CD4-positive, alpha-beta T cell treated with Interleukin-17A for 1 hour (primary cell): ENCODE data around the gene KCNQ2.
"Not testable (repeated sequence)": the region's sequence is repeated elsewhere in the genome, so short reads cannot be mapped to it uniquely, and the experiment has no call there.

ENCODE experiments used
- DNase-seq: peaks from one replicate; pipeline ENCODE4 v3.0.0-alpha.2; 2020

Gene KCNQ2

DNA sequence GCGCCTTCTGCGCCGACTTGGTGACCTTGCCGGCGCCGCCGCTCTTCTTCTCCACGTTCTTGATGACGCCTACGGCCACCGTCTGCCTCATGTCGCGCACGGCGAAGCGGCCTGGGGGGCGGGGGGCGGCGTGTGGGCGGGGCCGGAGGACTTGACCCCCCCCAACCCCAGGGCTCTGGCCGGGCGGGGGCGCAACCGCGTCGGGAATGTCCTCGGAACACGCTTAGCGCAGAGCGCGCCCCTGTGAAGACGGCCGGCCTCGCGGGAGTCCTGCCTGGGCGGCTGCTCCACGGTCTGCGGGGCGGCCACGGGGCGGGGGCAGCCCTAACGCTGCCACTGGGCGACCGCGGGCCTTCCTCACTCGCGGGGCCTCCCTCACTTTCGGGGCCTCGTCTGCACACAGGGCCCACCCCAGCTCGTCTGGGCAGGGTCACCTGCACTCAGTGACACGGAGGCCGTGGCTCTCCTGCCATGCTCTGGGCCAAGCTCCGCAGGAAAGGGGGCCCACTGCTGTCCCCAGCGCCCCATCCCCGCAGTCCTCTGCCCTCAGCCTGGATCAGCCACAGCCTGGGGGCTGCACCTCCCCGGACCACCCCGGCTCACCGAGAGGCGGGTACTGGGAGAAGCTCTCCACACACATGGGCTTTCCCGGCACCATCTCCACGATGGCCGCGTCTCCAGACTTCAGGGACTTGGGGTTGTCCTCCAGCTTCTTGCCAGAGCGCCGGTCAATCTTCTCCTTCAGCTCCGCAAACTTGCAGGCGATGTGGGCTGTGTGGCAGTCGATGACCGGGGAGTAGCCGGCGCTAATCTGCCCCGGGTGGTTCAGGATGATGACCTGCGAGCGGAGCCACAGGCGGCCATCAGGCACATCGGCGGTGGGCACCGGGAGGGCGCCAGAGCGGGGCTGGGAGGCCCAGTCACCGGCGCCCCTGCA lies 16.1 kb upstream of the KCNQ2 start:
- DNase-seq = no peak

DNA sequence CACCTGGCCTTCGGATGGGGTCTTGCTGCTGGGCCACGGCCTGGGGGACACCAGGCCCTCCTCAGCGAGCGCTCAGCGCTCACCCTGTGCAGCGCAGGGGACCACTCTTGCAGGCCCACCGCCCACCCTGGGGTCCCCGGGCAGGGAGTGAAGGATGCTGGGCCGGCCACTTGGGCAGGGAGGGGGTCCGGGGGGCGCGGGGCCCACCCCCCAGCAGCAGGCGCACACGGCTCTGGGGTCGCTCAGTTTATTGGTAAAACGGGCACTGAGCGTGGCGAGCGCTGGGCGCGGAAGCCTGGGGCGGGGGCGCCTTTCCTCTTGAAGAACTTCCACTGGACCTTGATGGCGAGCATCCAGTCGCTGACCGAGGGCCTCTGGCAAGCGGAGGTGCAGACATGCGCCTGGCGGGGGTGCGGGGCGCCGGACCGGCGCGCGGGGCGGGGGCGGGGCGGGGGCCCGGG lies 15.4 kb upstream of the KCNQ2 start:
- DNase-seq = no peak

DNA sequence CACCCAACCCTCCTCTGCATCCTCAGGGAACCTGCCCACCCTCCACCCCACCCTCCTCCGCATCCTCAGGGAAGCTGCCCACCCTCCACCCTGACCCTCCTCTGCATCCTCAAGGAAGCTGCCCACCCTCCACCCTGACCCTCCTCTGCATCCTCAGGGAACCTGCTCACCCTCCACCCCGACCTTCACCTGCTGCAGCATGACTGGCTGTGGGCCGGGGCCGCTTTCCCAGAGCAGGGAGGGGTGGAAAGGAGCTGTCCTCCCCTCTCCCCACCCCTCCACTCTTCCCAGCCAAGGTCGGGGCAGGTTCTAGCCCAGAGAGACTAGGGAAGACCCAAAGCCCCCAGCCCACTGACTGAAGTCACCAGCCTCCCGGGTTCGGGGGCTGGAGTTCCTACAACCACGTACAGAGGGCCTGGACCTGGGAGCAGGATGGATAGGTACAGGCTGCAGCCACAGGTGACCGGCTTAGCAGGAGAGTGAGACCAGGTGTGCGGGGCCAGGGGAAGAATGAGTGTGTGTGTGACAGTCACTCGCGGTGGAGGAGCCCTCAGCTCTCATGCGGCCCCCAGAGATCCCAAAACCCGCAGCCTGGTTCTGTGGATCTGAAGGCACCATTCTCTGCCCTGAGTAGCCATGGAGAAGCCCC lies 14.8 kb upstream of the KCNQ2 start:
- no peak for DNase-seq

DNA sequence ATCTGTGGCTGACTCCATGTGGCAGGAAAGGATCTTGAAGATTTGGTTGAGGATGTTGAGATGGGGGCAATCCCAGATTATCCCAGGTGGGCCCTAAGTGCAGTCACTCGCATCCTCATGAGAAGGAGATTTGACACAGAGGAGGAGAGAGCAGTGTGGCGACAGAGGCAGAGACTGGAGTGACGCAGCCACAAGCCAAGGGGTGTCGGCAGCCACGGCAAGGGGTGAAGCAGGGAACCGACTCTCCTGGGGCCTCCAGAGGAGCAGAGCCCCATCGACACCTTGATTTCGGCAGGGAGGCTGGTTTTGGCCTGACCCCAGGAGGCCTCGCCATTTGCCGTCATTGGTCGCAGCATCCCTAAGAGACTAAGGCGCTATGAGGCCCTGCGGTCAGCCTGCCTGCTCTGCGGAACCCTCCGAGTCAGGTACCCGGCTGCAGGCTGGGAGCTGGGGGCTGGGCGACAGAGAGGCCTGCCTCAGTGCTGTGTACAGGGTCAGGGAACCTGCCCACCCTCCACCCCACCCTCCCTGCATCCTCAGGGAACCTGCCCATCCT lies 13.9 kb upstream of the KCNQ2 start:
- DNase-seq = no peak

DNA sequence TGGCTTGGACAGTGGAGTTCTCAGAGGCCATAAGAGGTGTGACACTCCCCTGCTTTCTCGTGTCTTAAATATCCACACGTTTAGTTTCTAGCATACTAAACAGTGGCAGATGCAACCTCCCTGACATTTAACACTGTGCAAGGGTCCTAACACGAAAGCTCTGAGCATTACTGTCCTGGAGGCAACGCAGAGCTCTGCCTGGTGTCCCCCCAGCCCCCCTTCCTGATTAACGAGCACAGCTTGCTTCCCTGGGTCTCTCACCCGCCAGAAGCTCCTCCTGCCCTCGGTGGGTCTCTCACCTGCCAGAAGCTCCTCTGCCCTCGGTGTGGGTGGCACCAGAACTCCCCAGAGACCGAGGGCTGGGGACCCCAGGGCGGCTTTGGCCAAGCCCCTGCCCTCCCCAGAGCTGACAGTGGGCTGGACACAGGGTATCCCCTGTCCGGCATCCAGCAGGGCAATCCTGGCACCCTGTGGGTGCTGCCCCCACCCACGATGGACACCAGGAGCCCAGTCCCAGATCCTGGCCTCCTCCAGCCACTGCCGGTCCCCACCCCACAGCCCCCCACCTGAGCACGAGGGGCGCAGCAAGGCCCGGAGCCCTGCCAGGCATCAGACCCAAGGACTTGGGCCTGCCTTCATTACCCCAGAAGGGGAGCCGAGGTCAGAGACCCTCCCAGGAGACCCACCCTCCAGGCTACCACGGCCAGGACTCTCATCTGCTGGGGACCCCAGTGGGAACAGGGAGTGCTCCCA lies 12.4 kb upstream of the KCNQ2 start:
- DNase-seq = no peak

DNA sequence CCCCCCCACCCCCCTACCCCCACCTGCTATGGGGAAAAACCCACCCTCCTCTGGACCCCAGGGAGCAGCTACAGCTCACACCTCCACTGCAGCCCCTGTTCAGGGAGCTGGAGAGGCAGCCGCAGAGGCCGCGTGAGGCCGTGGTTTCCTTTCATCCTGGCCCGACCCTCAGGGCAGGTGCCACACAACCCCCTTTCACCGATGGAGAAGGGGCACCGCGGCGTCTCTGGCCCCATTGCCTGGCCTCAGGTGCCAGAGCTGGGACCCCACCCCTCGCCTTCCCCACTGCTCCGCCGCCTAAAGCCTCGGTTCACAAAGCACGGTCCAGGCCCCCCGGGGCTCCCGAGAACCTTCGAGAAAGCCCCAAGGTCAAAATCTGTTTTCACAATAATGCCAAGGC lies 11.8 kb upstream of the KCNQ2 start:
- no peak for DNase-seq

DNA sequence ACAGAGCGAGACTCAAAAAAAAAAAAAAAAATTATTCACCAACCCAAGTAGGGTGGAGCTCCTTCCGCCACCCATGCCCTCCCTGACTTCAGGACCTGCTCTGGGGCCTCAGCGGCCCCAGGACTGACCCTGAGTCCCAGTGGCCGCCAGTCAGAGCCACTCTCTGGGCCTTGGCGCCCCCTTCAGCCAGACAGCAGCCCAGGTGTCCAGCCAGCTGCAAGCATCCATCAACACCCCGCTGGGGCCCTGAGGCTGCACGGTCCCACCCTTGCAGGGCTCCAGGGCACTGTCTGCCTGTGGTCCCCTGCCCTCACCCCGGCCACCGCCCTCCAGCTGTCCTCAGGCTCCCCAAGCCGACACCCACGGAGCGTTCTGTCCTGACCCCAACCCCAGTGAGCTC lies 11.4 kb upstream of the KCNQ2 start:
- DNase-seq = no peak

DNA sequence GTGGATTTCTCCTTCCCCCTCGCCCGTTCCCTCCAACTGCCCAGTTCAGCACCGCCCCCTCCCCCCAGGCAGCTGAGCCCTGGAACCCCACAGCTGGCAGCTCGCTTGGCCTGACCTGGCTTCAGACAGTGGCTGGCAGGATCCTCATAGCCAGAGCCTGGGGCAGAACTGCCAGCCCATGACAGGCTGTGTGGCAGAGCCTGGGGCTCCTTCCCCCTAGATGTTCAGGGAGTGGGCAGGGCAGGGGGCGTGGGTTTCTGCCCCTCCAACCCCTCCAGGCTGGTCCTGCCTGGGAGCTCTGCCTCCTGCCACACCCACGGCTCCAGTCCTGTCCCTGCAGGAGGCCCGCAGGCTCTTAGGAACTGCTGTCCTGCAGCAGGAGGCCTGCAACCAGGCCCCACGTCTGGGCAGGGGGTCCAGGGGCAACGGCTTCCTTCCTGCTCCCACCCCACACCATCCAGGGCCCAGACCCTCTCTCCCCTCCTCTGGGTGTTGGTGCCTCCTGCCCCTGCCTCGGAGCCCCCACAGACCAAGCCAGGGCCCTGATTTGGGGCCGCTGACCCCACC lies 9.6 kb upstream of the KCNQ2 start:
- no peak for DNase-seq

DNA sequence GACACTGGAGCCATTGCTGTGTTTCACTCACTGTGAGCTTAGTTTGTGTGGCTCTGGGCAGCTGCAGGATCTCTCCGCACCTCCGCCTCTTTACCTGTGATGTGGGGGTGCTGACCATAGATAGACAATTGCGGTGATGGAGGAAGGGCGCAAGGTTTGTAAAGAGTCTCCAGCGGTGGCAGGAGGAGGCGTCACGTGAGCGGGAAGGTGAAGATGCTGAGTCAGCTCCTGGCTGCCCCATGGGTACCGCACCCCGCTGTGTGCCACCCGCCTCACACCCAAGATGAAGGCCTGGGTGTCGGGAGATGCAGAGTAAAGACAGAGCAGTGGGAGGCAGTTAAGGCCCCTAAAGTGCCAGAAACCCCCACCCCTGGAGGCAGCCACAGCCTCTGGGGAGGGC lies 9.0 kb upstream of the KCNQ2 start:
- no peak for DNase-seq

DNA sequence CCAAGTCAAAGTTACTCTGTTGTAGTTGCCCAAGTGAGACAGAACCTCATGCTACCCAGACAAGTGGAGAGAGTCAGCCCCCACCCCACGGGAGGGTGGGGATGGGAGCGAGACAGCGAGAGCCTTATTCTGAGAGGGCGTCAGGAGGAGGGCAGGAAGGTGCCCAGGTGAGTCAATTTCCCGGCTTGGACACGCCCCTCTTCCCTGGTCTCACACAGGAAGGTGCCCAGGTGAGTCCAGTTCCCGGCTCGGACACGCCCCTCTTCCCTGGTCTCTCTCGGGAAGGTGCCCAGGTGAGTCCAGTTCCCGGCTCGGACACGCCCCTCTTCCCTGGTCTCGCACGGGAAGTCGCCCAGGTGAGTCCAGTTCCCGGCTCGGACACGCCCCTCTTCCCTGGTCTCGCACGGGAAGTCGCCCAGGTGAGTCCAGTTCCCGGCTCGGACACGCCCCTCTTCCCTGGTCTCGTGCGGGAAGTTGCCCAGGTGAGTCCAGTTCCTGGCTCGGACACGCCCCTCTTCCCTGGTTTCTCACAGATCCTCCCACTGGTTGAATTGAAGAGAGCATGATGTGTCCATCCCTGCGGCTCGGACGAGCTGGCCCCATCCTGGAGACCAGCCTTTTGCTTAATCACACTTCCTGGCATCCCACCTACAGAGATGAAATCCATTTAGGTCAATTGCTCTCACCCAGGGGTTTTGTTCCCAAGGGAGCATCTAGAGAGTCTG lies 7.4 kb upstream of the KCNQ2 start:
- not testable (repeated sequence) for DNase-seq

DNA sequence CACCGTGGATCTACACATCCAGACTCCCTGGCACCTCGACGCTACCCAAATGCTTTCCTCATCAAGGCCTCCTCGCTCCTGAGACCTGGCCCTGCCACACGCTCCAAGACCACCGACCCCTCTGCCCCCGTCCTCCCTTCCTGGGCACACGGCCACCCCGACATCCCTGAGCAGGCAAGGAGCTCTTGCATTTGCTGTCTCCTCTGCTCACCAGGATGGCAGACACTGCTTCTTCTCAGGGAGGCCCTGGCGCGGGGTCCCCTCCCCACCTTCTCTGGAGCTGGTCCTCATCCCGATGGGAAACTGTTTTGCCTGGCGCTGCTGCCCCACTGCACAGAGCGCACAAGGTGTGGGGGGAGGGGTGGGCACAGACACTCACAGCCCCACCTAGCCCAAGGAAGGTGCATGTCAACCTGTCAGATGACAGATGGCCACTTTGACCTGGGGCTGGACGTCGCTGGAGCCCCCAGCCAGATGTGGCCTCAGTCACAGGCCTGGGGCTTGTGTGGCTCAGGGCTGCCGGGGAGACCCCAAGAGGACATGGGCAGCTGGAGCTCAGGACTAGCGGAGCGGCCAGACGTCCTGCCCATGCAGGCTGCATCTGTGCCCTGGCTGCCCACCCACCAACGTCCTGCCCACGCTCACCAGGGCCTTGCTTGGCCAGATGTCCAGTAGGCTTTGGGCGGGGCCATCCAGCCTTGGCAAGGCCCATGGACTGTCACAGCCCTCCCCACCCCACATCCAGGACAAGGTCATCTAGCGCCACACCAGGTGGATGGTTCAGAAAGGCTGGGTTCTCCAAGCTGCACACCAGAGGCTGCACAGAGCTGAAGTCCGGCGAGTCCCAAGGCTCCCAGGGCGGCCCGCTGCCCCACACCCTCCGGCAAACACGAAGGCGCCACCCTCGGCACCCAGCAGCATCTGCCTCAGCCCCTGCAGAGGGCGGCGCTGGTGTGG lies 6.2 kb upstream of the KCNQ2 start:
- DNase-seq = no peak

DNA sequence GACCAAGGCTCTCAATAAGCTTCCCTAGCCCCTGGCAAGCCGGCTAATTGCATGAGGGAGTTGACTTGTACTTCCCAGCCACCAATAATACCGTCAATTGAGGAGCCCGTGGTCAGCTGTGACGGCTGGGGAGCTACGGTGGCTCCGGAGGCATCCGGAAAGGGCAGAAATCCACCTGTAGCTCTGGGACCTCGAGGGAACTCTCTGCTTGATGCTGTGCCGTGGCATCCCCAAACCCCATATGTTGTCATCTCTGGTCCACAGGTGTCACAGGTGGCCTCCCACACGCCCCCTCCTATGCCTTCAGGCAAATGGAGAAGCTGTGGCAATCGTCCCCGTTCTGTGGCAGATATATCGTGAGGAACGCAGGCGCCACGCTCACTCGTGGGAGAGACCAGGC lies 5.5 kb upstream of the KCNQ2 start:
- DNase-seq = no peak

DNA sequence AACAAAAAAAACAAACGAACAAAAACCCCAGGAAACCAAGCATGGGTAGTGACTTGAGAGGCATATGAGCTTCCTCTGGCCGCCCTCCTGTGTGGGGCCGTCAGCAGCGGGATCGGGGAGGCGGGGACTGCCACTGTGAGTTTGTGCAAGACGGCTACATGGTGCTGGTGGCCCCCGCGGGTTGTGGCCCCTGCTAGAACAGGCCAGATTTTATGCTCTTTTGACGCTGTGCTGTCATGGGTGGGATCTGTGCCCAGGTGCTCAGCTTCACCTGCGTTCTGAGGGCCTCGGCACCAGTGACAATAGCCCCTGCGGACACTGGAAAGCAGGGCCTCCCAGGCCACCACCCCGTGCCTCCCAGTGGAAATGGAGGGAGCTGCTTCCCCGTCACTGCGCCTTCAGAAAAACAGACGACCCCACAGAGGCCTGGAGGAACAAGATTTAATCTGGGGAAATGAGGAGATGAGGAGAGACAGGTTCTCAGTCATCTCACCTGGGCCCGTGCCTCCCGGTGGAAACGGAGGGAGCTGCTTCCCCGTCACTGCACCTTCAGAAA lies 4.7 kb upstream of the KCNQ2 start:
- no peak for DNase-seq

DNA sequence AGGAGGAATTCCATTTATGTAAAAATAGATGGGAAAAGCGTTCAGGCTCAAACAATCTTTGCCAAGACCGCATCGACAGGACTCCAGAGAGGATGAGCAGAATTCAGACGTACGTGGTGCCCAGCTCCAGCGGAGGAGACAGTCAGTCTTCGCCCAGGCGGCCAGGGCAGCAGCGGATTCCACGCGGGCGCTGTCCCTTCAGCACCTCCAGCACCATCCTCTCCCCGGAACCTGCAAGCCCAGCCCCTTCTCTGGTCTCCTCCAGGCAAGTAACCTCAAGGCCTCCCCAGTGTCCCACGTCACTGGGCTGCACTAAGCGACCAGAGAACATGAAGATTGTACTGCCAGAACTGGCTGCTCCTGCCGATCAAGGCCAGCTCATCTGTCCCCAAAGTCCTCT lies 2.8 kb upstream of the KCNQ2 start:
- no peak for DNase-seq

DNA sequence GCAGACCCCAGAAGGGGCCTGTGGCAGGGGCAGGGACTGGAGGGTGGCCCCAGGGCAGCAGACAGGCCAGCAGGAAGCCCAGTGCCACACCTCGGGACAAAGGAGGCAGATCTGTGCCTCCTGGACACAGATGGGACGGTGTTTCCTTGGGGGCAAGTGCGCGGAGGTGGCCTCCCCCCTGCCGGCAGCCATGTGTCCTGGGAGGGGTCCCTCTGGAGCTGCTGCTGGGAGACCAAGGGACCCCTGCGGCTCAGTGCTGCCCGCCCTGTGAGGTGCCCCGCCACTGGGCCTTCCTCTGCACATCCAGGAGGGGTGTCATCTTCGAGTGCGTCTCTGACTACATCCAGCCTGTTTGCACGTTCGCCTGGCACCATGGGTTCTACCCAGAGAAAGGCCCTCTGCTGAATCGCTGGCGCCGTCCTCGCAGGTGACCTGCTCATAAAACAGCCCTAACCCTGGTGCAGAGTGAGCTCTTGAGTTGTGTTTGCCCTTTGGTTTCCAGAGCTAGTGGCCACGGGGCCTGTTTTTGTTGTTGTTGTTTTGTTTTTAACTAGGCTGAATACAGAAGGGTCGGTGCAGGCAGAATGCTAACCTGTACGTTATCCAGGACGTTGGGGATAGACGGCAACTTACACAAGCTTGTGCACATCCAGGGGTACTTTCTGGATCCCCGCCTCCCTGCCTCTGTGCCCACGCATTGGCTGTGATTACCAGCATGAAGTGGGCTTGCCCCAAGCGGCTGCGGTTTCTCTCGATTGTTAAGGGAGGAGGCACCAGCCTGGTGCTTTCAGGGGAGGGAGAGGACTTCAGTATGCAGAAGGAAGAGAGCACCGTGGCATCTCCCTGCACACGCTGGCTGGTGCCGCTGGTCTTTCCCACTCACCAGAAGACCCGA lies 1.3 kb upstream of the KCNQ2 start:
- no peak for DNase-seq

DNA sequence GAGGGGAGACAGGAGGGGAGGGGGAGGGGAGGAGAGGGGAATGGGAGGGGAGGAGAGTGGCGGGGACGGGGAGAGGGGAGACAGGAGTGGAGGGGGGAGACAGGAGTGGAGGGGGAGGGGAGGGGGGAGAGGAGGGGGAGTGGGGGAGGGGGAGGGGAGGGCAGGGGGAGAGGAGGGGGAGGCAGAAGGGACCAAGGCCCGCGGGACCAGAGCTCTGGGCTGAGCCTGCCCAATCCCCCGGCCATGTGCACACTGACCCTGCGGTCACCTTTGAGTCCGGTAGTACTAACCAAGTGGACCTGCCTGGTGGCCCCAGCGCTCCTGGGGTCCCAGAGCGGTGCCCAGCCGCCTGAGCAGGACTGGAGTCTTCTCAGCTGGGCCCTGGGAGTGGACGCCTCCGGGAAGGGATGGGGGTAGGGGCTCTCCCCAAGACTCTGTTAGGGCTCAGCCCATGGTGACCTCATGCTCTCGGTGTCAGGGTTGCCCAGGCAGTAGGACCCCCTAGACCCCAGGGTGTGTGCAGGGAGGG lies 471 bp upstream of the KCNQ2 start:
- no peak for DNase-seq

DNA sequence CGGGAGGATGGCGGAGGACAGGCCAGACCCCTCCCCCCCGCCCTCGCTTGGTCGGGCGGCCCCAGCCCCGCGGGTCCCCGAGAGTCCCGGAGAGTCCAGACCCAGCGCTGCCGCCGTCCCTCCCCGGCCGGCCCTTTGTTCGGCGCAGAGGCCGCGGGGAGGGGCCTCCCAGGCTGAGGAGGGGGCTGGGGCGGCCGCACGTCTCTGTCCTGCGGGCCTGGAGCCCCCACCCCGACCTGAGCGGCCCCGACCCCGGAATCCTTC lies 806 bp downstream of the KCNQ2 start:
- no peak for DNase-seq

DNA sequence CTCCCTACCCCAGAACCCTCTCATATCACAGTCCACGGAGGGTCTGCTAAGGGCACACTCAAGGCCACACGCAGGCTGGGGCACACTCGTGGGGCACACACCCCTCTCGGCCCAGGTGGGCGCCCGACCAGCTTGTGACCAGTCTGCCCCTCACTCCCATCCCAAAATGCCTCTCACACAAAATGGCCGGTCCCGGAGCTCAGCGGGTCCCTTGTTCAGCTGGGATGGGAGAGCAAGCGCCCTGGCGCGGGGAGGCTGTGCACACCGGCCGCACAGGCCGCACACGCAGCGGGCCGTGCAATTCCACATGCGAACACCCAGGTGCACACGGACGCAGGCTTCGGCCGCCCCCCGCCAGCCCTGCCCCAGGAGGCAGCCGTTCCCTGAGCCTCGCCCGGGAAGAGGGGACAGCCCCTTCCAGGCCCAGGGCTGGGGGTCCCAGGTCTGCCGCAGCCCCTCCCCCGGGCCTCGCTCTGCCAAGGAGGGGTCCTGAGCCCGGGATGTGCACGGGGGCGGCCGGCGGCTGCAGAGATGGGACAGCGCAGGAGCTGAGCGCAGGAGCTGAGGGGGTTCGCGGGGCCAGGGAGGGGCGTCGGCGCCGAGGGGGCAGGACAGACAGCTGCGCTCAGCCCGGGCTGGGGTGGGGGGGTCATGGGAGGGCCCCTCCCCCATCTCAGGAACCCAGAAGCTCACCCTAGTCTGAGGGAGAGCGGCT lies 1.3 kb downstream of the KCNQ2 start:
- no peak for DNase-seq

DNA sequence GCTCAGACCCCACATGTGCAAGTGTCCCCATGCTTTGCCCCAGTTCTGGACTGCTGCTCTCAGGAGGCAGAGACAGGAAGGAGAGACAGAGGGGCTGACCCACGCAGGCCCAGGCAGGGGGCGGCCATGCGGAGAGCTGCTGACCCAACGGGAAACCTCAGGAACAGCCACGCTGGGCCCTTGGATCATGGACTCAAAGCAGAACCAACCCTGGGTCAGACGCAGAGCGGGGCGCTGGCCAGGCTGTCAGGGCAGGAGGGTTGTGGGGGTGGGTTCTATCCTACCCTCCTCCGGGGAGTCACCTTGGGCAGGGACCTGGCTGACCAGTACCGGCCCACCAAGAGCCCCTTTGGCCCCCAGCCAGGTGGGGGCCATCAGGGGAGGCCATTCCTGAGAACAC lies 2.0 kb downstream of the KCNQ2 start:
- DNase-seq = no peak
